GM18867 (cell line): ENCODE measurements around the gene FSD2.

Source experiments
- ATAC-seq: cut with Tn5 transposase; IDR thresholded peaks from one replicate; pipeline ENCODE4 v1.9.1; 2021; ENCODE audit warnings: mild to moderate bottlenecking, moderate library complexity; ENCODE audit not compliant: unreplicated experiment

Gene FSD2

GRCh38 chr15:82805994-82806406 is at the start of gene FSD2:
Gene FSD2 (minus strand): TSS chr15:82806069. CDS start chr15:82787390, 18,679 bp downstream.
- peak; percentile 48 for ATAC-seq

- ATAC-seq = no peak
Measured at GRCh38 chr15:82854554-82854953, 48.7 kb upstream of the FSD2 start.

- no peak for ATAC-seq
Measured at GRCh38 chr15:82852941-82853561, 47.2 kb upstream of the FSD2 start.

- no peak for ATAC-seq
Measured at GRCh38 chr15:82851981-82852511, 46.2 kb upstream of the FSD2 start.

- no peak for ATAC-seq
Measured at GRCh38 chr15:82851306-82851850, 45.5 kb upstream of the FSD2 start.

- ATAC-seq = no peak
Measured at GRCh38 chr15:82850731-82851130, 44.9 kb upstream of the FSD2 start.

- no peak for ATAC-seq
Measured at GRCh38 chr15:82849556-82850512, 44.0 kb upstream of the FSD2 start.

GRCh38 chr15:82848241-82848993 is 42.5 kb upstream of the FSD2 start:
- ATAC-seq = no peak

GRCh38 chr15:82847703-82848102 is 41.8 kb upstream of the FSD2 start:
- ATAC-seq = no peak

- ATAC-seq = no peak
Measured at GRCh38 chr15:82846621-82847020, 40.8 kb upstream of the FSD2 start.

GRCh38 chr15:82845686-82846085 is 39.8 kb upstream of the FSD2 start:
- no peak for ATAC-seq

- no peak for ATAC-seq
Measured at GRCh38 chr15:82843566-82843965, 37.7 kb upstream of the FSD2 start.

GRCh38 chr15:82840166-82840565 is 34.3 kb upstream of the FSD2 start:
- no peak for ATAC-seq

- ATAC-seq = no peak
Measured at GRCh38 chr15:82839136-82839535, 33.3 kb upstream of the FSD2 start.

GRCh38 chr15:82838096-82838735 is 32.3 kb upstream of the FSD2 start:
- ATAC-seq = no peak

- no peak for ATAC-seq
Measured at GRCh38 chr15:82835391-82835917, 29.6 kb upstream of the FSD2 start.

- no peak for ATAC-seq
Measured at GRCh38 chr15:82833362-82833682, 27.5 kb upstream of the FSD2 start.

GRCh38 chr15:82832601-82833361 is 26.9 kb upstream of the FSD2 start:
- ATAC-seq = peak; percentile 91

GRCh38 chr15:82831894-82832600 is 26.2 kb upstream of the FSD2 start:
- ATAC-seq = no peak
